ENCODE measurements around the gene DDX42. TPM values are rescaled to one million over a fixed set of nuclear protein-coding genes. Genes with fewer than 3 reads are reported as not detected.
A peak's percentile ranks its signal among the peaks of the same experiment; 100 is the strongest.
"Not testable (repeated sequence)": the region's sequence is repeated elsewhere in the genome, so short reads cannot be mapped to it uniquely, and the experiment has no call there.

DDX42 gene
- total RNA-seq, 2 donors from 2014 or later, result 92.9 to 157 TPM

GRCh38 chr17:63848834-63849689, 75.1 kb downstream of the DDX42 start:
- peak overlapping the region in 1 of 2 donors; percentile 15 for H3K27ac ChIP-seq
- H3K4me1 ChIP-seq (ENCODE audit: control insufficient read depth in 1 of 2, low read depth in 2 of 2), result peaks cover 2 to 16% of the 10 kb centered on the region in 2 donors
- peak overlapping the region; percentile 64 for H3K4me3 ChIP-seq
- H3K9me3 ChIP-seq, result no peaks in the 10 kb centered on the region
- ATAC-seq (ENCODE audit: insufficient number of reproducible peaks, low FRiP score, low read depth) (peak; percentile 95), DNase-seq (ENCODE audit: low spot score) (peak; percentile 90)
- peak; percentile 66 for TF ChIP-seq CTCF (IDR thresholded peaks at IDR 0.05)
- no peaks in the 10 kb centered on the region for H3K36me3 ChIP-seq
- H3K27me3 ChIP-seq (replicated peaks; ENCODE audit: insufficient read depth), result no peaks in the 10 kb centered on the region

DNA sequence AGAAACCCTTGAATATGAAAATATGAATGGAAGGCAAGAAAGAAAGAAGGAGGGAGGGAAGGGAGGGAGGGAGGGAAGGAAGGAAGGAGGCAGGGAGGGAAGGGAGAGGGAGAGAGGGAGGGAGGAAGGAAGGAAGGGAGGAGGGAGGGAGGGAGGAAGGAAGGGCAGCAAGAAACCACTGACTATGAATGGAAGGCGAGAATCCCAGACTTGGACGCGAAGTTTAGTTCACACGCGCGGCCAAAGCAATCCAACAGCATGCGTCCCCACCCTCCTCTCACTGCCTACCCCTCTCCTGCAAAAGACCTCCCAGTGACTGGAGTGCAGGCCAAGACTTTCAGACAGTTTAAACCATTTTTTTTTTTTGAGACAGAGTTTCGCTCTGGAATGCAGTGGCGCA, 76.4 kb downstream of the DDX42 start:
- H3K27me3 ChIP-seq (replicated peaks; ENCODE audit: insufficient read depth), result no peaks in the 10 kb centered on the region
- H3K36me3 ChIP-seq, result no peaks in the 10 kb centered on the region
- H3K4me1 ChIP-seq (ENCODE audit: control insufficient read depth in 1 of 2, low read depth in 2 of 2), result peaks cover 0 to 12% of the 10 kb centered on the region in 2 donors
- DNase-seq (ENCODE audit: low spot score), result no peak
- no peak for TF ChIP-seq CTCF (IDR thresholded peaks at IDR 0.05)
- H3K27ac ChIP-seq, result no peak overlapping the region
- H3K4me3 ChIP-seq, result no peak overlapping the region
- no peaks in the 10 kb centered on the region for H3K9me3 ChIP-seq
- ATAC-seq (ENCODE audit: insufficient number of reproducible peaks, low FRiP score, low read depth), result no peak

GRCh38 chr17:63853260-63853659, 79.3 kb downstream of the DDX42 start:
- DNase-seq (ENCODE audit: low spot score) (no peak), ATAC-seq (ENCODE audit: insufficient number of reproducible peaks, low FRiP score, low read depth) (no peak)
- Histone ChIP-seq H3K36me3 (no peaks in the 10 kb centered on the region), H3K27me3 (replicated peaks; ENCODE audit: insufficient read depth) (no peaks in the 10 kb centered on the region), H3K4me3 (no peak overlapping the region), H3K4me1 (ENCODE audit: control insufficient read depth in 1 of 2, low read depth in 2 of 2) (peaks cover 0 to 11% of the 10 kb centered on the region in 2 donors), H3K9me3 (no peaks in the 10 kb centered on the region), H3K27ac (no peak overlapping the region)
- no peak for TF ChIP-seq CTCF (IDR thresholded peaks at IDR 0.05)

GRCh38 chr17:63854709-63855108, 80.7 kb downstream of the DDX42 start:
- Histone ChIP-seq H3K4me1 (ENCODE audit: control insufficient read depth in 1 of 2, low read depth in 2 of 2) (peaks cover 0 to under 1% of the 10 kb centered on the region in 2 donors), H3K27me3 (replicated peaks; ENCODE audit: insufficient read depth) (no peaks in the 10 kb centered on the region), H3K27ac (no peak overlapping the region), H3K9me3 (no peaks in the 10 kb centered on the region), H3K4me3 (no peak overlapping the region), H3K36me3 (no peaks in the 10 kb centered on the region)
- ATAC-seq (ENCODE audit: insufficient number of reproducible peaks, low FRiP score, low read depth), result no peak
- no peak for TF ChIP-seq CTCF (IDR thresholded peaks at IDR 0.05)
- DNase-seq (ENCODE audit: low spot score), result no peak

- ATAC-seq (ENCODE audit: insufficient number of reproducible peaks, low FRiP score, low read depth), result no peak
- Histone ChIP-seq H3K4me3 (no peak overlapping the region), H3K27me3 (replicated peaks; ENCODE audit: insufficient read depth) (no peaks in the 10 kb centered on the region), H3K4me1 (ENCODE audit: control insufficient read depth in 1 of 2, low read depth in 2 of 2) (no peaks in the 10 kb centered on the region), H3K36me3 (no peaks in the 10 kb centered on the region), H3K9me3 (no peaks in the 10 kb centered on the region), H3K27ac (no peak overlapping the region)
- no peak for TF ChIP-seq CTCF (IDR thresholded peaks at IDR 0.05)
- no peak for DNase-seq (ENCODE audit: low spot score)
Observed at GRCh38 chr17:63855185-63855584, 81.2 kb downstream of the DDX42 start.

- not testable (repeated sequence) for H3K4me3 ChIP-seq; H3K27me3 ChIP-seq (replicated peaks; ENCODE audit: insufficient read depth); ATAC-seq (ENCODE audit: insufficient number of reproducible peaks, low FRiP score, low read depth); H3K9me3 ChIP-seq; DNase-seq (ENCODE audit: low spot score); H3K27ac ChIP-seq; H3K4me1 ChIP-seq (ENCODE audit: control insufficient read depth in 1 of 2, low read depth in 2 of 2); H3K36me3 ChIP-seq
Observed at GRCh38 chr17:63856425-63856824, 82.5 kb downstream of the DDX42 start.
